Activated gamma-delta T cell treated with anti-CD3 and anti-CD28 coated beads, Interleukin-2, amount 50 U/mL, for 16 hours (primary cell): Measurements from ENCODE around the gene TFAP2E.
A peak's percentile ranks its signal among the peaks of the same experiment; 100 is the strongest.

Source experiments
- DNase-seq: peaks from one replicate; pipeline ENCODE4 v3.0.0-alpha.2; 2020; ENCODE audit warnings: low read depth

The TFAP2E gene

GRCh38 chr1:35573198-35574124 is at the start of gene TFAP2E:
TFAP2E (plus strand) TSS chr1:35573314; CDS start chr1:35573578, 264 bp downstream.
- no peak for DNase-seq

GRCh38 chr1:35524106-35524505 is 49.0 kb upstream of the TFAP2E start:
- DNase-seq: no peak

- no peak for DNase-seq
Measured at GRCh38 chr1:35530168-35530567, 42.9 kb upstream of the TFAP2E start.

- no peak for DNase-seq
Measured at GRCh38 chr1:35530946-35531345, 42.2 kb upstream of the TFAP2E start.

GRCh38 chr1:35531368-35531767 is 41.7 kb upstream of the TFAP2E start:
- DNase-seq: no peak

GRCh38 chr1:35532497-35533223 is 40.5 kb upstream of the TFAP2E start:
- DNase-seq: no peak

GRCh38 chr1:35533586-35533985 is 39.5 kb upstream of the TFAP2E start:
- DNase-seq: no peak

GRCh38 chr1:35535243-35535642 is 37.9 kb upstream of the TFAP2E start:
- DNase-seq: no peak

- no peak for DNase-seq
Measured at GRCh38 chr1:35536556-35537162, 36.5 kb upstream of the TFAP2E start.

- DNase-seq: no peak
Measured at GRCh38 chr1:35537806-35538205, 35.3 kb upstream of the TFAP2E start.

- DNase-seq: no peak
Measured at GRCh38 chr1:35539073-35539823, 33.9 kb upstream of the TFAP2E start.

GRCh38 chr1:35539824-35540261 is 33.3 kb upstream of the TFAP2E start:
- DNase-seq: no peak

- peak; percentile 37 for DNase-seq
Measured at GRCh38 chr1:35544976-35545375, 28.1 kb upstream of the TFAP2E start.

- no peak for DNase-seq
Measured at GRCh38 chr1:35546614-35547013, 26.5 kb upstream of the TFAP2E start.

GRCh38 chr1:35553851-35554250 is 19.3 kb upstream of the TFAP2E start:
- DNase-seq: no peak

GRCh38 chr1:35554266-35555211 is 18.6 kb upstream of the TFAP2E start:
- DNase-seq: no peak

GRCh38 chr1:35555212-35555584 is 17.9 kb upstream of the TFAP2E start:
- DNase-seq: no peak

- DNase-seq: no peak
Measured at GRCh38 chr1:35555601-35556477, 17.3 kb upstream of the TFAP2E start.

- DNase-seq: no peak
Measured at GRCh38 chr1:35556484-35557117, 16.5 kb upstream of the TFAP2E start.
